ENCODE results near the gene DLST. TPM values are rescaled to one million over a fixed set of nuclear protein-coding genes. Genes with fewer than 3 reads are reported as not detected.

DLST gene
- total RNA-seq, 1 experiment from 2014 or later = 80.2 TPM

Other genes with a start within 250 kb of the DLST start
- 30.8 and 45.9 TPM in 2 replicates for gene AREL1, start 168.8 kb upstream of the DLST start, total RNA-seq (2014; rRNA removed; shearing (Covaris generic))
- 22.7 and 62.8 TPM in 2 replicates for gene FCF1, start 168.8 kb upstream of the DLST start, total RNA-seq (2014; rRNA removed; shearing (Covaris generic))
- 14.0 and 14.1 TPM in 2 replicates for gene YLPM1, start 118.6 kb upstream of the DLST start, total RNA-seq (2014; rRNA removed; shearing (Covaris generic))
- gene PROX2, start 5.8 kb upstream of the DLST start, total RNA-seq (2014; rRNA removed; shearing (Covaris generic)) = 0.03 TPM in 1 of 2 replicates, not detected in the other
- not detected in 2 replicates for gene RPS6KL1, start 41.3 kb downstream of the DLST start, total RNA-seq (2014; rRNA removed; shearing (Covaris generic))
- 74.0 and 76.1 TPM in 2 replicates for gene PGF, start 73.7 kb downstream of the DLST start, total RNA-seq (2014; rRNA removed; shearing (Covaris generic))
- gene EIF2B2, start 121.0 kb downstream of the DLST start, total RNA-seq (2014; rRNA removed; shearing (Covaris generic)) = 124 and 154 TPM in 2 replicates
- 4.7 and 4.9 TPM in 2 replicates for gene MLH3, start 169.6 kb downstream of the DLST start, total RNA-seq (2014; rRNA removed; shearing (Covaris generic))
- 25.9 and 26.4 TPM in 2 replicates for gene ACYP1, start 182.1 kb downstream of the DLST start, total RNA-seq (2014; rRNA removed; shearing (Covaris generic))
- gene ZC2HC1C, start 187.7 kb downstream of the DLST start, total RNA-seq (2014; rRNA removed; shearing (Covaris generic)) = 1.4 TPM in 1 of 2 replicates, not detected in the other
- gene NEK9, start 245.1 kb downstream of the DLST start, total RNA-seq (2014; rRNA removed; shearing (Covaris generic)) = 19.5 and 22.0 TPM in 2 replicates